ENCODE results near the gene TSHZ3. TPM values are rescaled to one million over a fixed set of nuclear protein-coding genes. Genes with fewer than 3 reads are reported as not detected.

TSHZ3 gene
- polyA plus RNA-seq, 3 donors = 0.99 to 5.8 (median 3.9) TPM

DNA sequence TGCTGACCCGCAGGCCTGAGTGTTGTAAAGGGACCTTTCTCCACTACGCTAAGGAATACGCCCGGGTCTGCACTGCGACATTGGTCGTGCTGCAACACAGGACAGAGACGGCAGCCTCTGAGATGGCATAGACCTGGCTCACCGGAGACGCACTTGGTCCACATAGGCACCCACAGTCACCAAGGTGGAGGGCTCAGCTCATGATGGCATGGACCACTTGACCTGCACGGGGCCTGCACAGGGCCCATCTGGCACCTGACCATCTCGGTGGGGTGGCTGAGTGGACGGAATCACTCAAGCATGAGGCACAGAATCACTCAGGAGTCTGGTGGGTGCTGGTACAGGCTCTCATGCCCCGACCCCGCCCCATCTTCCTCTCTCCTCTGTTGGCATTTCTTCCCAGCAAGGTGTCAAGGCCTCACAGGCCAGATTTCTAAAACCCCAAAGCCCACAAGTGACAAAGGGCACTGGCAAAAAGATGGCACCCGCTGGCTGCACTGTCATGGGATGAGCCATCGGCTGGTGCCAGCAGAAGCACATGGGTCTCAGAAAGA, 45.9 kb downstream of the TSHZ3 start:
- no peak overlapping the region for H3K27ac ChIP-seq (ENCODE audit: low read depth, low read length)
- 95 to 98% (median 97%) methylated on average over 16 of the region's 16 CpGs for WGBS, 3 donors

- H3K27ac ChIP-seq (ENCODE audit: low read depth, low read length) = no peak overlapping the region
- WGBS, 3 donors = 78 to 94% (median 85%) methylated on average over 15 of the region's 15 CpGs
Measured at GRCh38 chr19:31301306-31301980, 47.8 kb downstream of the TSHZ3 start.

DNA sequence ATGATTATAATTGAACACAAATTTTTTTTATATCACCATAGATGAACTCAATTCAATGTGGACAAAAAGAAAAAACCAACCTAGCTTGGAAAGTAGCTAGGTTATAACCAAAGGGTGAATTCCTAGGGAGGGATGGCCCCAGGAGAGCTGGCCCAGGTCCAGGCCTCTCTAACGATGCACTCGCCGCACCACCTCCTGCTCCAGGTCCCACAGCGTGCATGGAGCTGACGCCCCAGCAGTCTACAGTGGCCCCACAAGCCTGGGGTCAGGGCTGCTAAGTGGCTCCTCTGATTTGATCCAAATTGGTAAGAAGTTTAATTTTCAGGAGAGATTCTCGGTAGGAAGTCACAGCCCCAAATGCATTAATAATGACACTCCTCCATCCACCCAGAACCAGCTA, 48.8 kb downstream of the TSHZ3 start:
- 50 to 88% (median 84%) methylated on average over 6 of the region's 6 CpGs for WGBS, 3 donors

GRCh38 chr19:31299665-31300064, 49.6 kb downstream of the TSHZ3 start:
- 52 to 97% (median 86%) methylated on average over 8 of the region's 8 CpGs for WGBS, 3 donors
- no peak overlapping the region for H3K27ac ChIP-seq (ENCODE audit: low read depth, low read length)

More for the DNA sequence above, 48.8 kb downstream of the TSHZ3 start:
- H3K27ac ChIP-seq (ENCODE audit: low read depth, low read length) = no peak overlapping the region

DNA sequence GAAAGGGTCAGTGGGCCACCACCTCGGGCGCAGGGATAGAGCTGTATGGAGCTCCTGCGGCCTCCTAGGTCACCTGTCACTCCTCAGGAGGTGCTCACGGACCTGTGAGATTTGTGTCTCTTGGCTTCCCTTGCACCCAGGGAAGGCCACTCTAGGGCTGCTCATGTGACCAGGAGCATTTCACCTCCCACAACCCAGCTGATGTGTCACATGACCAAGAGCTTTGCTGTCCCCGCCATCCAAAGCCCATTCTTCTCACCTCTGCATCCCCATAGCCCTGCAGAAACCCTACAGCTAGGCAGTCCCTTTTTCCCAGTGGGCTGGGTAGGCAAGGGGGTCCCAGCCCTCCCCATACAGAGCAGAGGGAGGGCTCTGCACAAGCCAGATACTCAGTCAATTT, 51.2 kb downstream of the TSHZ3 start:
- 71 to 91% (median 75%) methylated on average over 5 of the region's 5 CpGs for WGBS, 3 donors
- H3K27ac ChIP-seq (ENCODE audit: low read depth, low read length) = no peak overlapping the region

- WGBS, 3 donors = 82 to 94% (median 84%) methylated on average over 10 of the region's 10 CpGs
- no peak overlapping the region for H3K27ac ChIP-seq (ENCODE audit: low read depth, low read length)
Measured at GRCh38 chr19:31296741-31297390, 52.4 kb downstream of the TSHZ3 start.

DNA sequence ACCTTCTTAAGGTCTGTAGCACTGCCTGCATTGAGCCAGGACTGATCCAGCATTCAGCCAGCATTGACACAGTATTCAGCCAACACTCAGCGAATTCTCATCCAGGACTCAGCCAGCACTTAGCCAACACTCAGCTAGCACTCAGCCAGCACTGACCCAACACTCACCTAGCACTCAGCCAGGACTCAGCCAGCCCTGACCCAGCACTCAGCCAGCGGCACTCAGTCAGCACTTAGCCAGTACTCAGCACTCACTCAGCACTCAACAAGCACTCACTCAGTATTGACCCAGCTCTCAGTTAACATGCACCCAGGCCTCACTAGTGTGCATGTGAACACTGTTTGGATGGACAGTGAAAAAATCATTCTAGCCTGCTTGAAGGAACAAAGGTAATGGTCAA, 55.0 kb downstream of the TSHZ3 start:
- 96 to 100% (median 98%) methylated on average over 2 of the region's 2 CpGs for WGBS, 3 donors

GRCh38 chr19:31292639-31293185, 56.5 kb downstream of the TSHZ3 start:
- 80 to 95% (median 88%) methylated on average over 2 of the region's 2 CpGs for WGBS, 3 donors

More for the DNA sequence above, 55.0 kb downstream of the TSHZ3 start:
- no peak overlapping the region for H3K27ac ChIP-seq (ENCODE audit: low read depth, low read length)

GRCh38 chr19:31290931-31291590, 58.2 kb downstream of the TSHZ3 start:
- H3K27ac ChIP-seq (ENCODE audit: low read depth, low read length) = no peak overlapping the region
- WGBS, 3 donors = 76 to 82% (median 79%) methylated on average over 8 of the region's 8 CpGs

More at GRCh38 chr19:31292639-31293185, 56.5 kb downstream of the TSHZ3 start:
- no peak overlapping the region for H3K27ac ChIP-seq (ENCODE audit: low read depth, low read length)

DNA sequence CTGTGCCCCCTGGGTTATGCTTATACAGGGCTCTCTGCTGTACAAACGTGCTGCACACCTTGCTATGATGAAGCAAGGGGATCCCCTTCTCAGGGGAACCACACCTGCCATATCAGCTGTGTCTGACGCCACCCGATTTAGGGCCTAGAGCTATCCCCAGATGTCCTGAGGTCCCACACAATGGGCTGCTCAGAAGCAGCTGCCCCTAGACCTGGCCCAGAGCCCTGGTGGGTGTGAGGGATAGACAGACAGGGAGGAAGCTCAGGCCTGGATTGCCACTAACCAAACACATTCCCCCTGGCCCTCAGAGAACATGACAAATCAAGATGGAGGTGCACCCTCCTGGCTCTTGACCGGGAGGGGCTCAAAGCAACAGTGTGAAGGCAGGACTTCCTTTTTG, 59.3 kb downstream of the TSHZ3 start:
- H3K27ac ChIP-seq (ENCODE audit: low read depth, low read length) = no peak overlapping the region
- WGBS, 3 donors = 81 to 91% (median 87%) methylated on average over 4 of the region's 4 CpGs

DNA sequence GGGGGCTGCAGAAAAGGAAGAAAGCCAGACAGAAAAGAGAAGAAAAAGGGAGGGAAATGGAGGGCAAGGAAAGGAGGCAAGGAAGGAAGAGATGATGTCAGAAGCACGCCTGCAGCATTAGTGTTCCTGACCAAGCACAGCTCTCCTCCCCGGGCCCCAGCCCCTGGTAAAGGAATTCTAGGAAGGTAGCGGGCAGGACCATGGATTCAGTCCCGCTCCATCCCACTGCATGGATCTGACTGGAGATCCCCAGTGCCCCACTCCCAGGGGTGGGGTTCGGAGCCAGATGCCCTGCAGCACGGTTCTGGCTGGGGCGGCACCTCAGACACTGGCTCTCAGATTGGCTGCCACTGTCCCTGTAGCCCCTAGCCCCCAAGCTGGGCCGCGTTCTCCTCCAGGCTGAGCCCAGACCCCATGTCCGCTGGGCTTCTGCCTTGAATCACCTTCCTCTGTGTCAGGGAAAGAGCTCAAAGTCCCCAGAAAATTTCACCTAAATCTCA, 59.8 kb downstream of the TSHZ3 start:
- H3K27ac ChIP-seq (ENCODE audit: low read depth, low read length) = no peak overlapping the region
- WGBS, 3 donors = 86 to 88% (median 87%) methylated on average over 10 of the region's 10 CpGs

- 79 to 85% (median 84%) methylated on average over 8 of the region's 8 CpGs for WGBS, 3 donors
- no peak overlapping the region for H3K27ac ChIP-seq (ENCODE audit: low read depth, low read length)
Measured at GRCh38 chr19:31286491-31286890, 62.7 kb downstream of the TSHZ3 start.

DNA sequence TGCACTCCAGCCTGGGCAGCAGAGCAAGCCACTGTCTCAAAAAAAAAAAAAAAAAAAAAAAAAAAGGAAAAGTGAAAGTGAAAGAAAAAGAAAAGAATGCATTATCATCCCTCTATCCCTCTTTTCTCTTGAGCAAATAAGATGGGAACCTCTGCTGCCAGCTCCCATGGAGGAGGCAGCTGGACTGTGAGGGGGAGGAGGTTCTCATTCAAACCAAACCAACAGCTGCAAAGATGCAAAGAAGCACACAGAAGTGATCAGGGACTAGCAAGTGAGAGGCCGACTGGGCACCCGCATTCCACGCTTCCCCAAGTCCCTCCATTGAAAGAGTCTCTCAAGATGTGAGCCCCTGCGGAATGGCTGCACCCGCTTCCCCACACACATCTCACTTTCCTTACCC, 63.5 kb downstream of the TSHZ3 start:
- no peak overlapping the region for H3K27ac ChIP-seq (ENCODE audit: low read depth, low read length)
- WGBS, 3 donors = 55 to 82% (median 80%) methylated on average over 5 of the region's 5 CpGs

DNA sequence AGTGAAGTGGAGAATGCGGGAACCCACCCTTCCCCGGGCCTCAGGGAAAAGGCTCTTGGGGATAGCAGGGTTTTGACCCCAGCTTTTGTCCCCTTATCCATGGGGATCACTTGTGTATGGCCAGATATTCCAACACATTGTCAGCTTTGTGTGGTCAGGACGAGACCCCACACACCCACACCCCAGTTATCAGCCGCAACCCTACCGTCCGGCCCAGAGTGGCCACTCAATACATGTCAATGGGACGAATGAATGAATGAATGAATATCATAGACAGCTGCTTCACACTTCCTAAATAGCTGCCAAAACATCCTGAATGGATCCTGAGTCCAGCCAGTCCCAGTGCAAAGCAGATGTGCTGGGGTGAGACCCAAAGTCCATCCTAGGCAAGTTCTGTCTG, 64.6 kb downstream of the TSHZ3 start:
- WGBS, 3 donors = 90 to 95% (median 95%) methylated on average over 6 to 7 of the region's 7 CpGs
- no peak overlapping the region for H3K27ac ChIP-seq (ENCODE audit: low read depth, low read length)

DNA sequence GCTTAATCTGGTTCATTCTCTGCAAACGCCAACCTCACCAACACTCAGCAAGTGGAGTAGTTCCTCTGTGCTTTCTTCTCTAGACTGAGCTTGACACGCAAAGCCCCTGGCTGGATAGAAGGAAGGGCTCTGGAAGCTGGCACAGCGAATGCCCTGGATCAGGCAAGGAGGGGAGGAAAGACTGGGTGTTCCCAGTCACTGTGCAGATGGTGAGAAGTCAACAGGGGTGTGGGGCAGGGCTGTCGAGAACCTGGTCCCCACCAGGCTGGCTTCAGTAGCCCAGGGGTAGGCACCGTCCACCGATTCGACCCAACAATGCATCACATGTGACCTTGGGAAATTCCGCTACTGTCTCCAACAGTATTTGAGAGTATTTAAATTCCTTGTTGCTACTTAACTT, 65.5 kb downstream of the TSHZ3 start:
- 89 to 97% (median 95%) methylated on average over 8 of the region's 8 CpGs for WGBS, 3 donors
- H3K27ac ChIP-seq (ENCODE audit: low read depth, low read length) = no peak overlapping the region

GRCh38 chr19:31282346-31282745, 66.9 kb downstream of the TSHZ3 start:
- 67 to 94% (median 88%) methylated on average over 4 of the region's 4 CpGs for WGBS, 3 donors
- no peak overlapping the region for H3K27ac ChIP-seq (ENCODE audit: low read depth, low read length)

DNA sequence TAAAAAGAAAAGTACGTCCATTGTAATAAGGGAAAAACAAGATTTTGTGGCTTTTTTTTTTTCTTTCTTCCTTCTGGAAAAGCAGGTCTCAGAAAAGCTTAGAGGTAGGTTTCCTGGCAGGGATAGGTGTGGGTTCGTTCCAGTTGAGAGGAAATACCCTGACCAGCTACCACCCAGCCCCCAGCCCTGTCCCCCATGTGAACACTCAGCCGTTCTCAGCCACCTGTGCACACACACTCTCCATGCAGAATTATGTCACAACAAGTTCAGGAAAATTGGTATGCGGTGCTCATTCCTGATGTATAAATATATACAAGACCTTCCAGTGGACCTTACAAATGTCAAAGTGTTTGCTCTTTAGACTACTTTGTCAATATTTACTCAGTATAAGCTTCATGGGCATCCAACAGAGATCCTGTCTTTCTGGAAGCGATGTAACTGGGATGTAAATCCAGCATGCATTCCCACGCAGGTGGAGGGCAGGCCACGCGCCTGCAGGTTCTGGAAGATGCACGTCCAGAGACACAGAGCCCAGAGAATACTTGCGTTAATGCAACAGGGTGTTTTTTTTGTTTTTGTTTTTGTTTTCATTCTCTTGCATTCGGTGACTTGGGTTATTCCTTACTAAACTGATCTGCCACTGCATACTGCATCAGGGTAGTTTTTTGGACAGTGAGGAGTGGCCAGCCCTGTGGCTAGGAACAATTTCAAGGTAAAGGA, 68.8 kb downstream of the TSHZ3 start:
- no peak overlapping the region for H3K27ac ChIP-seq (ENCODE audit: low read depth, low read length)
- WGBS, 3 donors = 64 to 87% (median 80%) methylated on average over 11 of the region's 11 CpGs

GRCh38 chr19:31279436-31279765, 69.8 kb downstream of the TSHZ3 start:
- 92 to 96% (median 94%) methylated on average over 16 of the region's 16 CpGs for WGBS, 3 donors
- H3K27ac ChIP-seq (ENCODE audit: low read depth, low read length) = no peak overlapping the region
